CMK (cell line): ENCODE measurements around the gene COX7B.

Experiments used
- DNase-seq: peaks from one replicate; pipeline ENCODE4 v3.0.0-alpha.2; 2010; ENCODE audit warnings: low read depth

The COX7B gene

GRCh38 chrX:77945910-77946545, 46.8 kb downstream of the COX7B start:
- DNase-seq, result no peak

- no peak for DNase-seq
Observed at GRCh38 chrX:77946571-77946970, 47.3 kb downstream of the COX7B start.

GRCh38 chrX:77949840-77950239, 50.6 kb downstream of the COX7B start:
- no peak for DNase-seq

DNA sequence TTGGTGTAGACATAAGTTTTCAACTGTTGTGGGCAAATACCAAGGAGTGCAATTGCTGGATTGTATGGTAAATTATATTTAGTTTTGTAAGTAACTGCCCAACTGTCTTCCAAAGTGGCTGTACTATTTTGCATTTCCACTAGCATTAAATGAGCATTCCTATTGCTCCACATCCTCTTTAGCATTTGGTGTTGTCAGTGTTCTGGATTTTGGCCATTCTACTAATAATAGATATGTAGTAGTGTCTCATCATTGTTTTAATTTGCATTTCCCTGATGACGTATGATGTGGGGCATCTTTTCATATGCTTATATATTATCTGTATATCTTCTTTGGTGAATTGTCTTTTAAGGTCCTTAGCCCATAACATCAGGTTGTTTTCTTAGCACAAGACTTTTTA, 52.9 kb downstream of the COX7B start:
- DNase-seq, result no peak

- DNase-seq, result no peak
Observed at GRCh38 chrX:77953302-77953701, 54.0 kb downstream of the COX7B start.

GRCh38 chrX:77953708-77954107, 54.4 kb downstream of the COX7B start:
- no peak for DNase-seq
